Measurements from ENCODE around the gene GUCY1A1.

The GUCY1A1 gene

DNA sequence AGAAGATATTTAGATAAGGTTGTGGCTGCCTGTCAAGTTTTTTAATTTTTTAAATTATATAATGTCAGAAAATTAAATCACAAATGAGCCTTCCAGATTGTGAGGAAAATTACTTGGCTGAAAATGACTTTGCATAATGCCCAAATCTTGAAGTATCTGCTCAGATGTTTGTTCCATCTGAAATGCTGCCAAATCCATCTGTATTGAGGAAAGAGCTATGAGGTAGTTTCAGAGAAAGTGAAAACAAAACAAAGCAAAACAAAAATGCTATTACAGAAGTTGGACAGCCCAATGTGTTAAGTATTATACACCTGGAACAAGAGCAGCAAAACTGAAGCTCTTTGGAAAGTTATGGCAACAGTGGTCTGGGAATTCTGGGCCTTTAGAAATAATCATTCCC is 68.8 kb downstream of the GUCY1A1 start:
- H3K4me3 ChIP-seq (ENCODE audit: low read depth, low read length) = no peak overlapping the region
- TF ChIP-seq, protein P1, sequence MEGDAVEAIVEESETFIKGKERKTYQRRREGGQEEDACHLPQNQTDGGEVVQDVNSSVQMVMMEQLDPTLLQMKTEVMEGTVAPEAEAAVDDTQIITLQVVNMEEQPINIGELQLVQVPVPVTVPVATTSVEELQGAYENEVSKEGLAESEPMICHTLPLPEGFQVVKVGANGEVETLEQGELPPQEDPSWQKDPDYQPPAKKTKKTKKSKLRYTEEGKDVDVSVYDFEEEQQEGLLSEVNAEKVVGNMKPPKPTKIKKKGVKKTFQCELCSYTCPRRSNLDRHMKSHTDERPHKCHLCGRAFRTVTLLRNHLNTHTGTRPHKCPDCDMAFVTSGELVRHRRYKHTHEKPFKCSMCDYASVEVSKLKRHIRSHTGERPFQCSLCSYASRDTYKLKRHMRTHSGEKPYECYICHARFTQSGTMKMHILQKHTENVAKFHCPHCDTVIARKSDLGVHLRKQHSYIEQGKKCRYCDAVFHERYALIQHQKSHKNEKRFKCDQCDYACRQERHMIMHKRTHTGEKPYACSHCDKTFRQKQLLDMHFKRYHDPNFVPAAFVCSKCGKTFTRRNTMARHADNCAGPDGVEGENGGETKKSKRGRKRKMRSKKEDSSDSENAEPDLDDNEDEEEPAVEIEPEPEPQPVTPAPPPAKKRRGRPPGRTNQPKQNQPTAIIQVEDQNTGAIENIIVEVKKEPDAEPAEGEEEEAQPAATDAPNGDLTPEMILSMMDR (IDR thresholded peaks at IDR 0.05; ENCODE audit: low read depth, low read length) = no peak

DNA sequence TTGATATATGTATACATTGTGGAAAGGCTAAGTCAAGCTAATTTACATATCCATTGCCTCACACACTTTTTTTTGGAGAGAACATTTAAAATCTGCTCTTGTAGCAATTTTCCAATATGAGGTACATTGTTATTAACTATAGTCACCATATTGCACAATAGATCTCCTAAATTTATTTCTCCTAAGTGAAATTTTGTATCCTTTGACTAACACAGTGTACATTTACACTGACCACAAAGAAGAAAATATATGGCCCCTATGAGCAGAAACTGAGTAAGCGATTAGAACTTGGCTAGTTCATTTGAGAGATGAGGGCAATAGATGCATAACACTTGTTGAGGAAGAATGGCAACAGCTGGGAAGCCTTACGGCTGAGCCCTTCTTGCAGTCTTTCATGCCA is 71.9 kb downstream of the GUCY1A1 start:
- no peak overlapping the region for H3K4me3 ChIP-seq (ENCODE audit: low read depth, low read length)
- TF ChIP-seq, protein P1 (IDR thresholded peaks at IDR 0.05; ENCODE audit: low read depth, low read length) = no peak

DNA sequence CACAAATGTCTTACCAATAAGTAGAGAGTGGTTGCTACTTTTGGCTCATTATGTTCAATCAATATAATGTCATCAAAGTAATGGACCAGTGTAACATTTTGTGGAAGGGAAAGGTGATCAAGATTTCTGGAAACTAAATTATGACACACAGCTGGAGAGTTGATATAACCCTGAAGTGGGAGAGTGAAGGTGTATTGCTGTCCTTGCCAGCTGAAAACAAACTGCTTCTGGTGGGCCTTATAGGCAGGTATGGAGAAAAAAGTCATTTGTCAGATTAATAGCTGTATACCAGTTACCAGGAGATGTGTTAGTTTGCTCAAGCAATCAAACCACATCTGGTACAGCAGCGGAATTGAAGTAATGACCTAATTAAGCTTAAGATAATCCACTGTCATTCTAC is 74.9 kb downstream of the GUCY1A1 start:
- TF ChIP-seq, protein P1 (IDR thresholded peaks at IDR 0.05; ENCODE audit: low read depth, low read length) = no peak
- H3K4me3 ChIP-seq (ENCODE audit: low read depth, low read length) = no peak overlapping the region

DNA sequence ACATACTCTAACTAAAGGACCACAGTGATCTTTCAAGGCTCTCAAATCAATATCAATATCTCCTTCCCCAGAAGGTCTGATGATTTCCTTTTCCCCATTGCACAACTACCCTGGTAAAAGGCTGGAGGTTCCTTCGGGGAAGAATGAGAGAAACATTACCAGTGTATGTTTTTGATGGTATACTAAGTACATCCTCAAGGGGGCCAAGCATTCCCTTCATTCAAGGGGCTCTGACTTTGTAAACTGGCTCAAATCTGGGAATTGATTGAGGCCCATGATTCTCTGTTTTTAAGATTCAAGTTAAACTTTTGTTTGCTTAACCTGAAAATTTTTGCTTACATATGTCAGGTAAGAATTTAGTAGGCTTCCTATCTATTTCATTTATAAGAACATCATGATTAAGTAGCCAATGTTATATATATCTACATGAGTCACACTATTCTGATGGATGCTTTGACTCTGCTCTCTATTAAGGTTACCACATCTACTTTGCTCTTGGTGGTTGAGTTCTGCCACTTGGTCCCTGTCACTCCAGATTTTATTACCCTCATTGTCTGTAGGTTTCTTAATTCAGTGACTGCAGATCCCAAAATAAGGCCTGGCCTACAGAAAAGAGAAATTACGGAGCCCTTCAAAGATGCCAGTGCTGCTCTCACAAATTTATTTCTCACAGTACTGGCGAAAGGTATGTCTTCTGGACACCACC is 75.8 kb downstream of the GUCY1A1 start:
- no peak overlapping the region for H3K4me3 ChIP-seq (ENCODE audit: low read depth, low read length)
- TF ChIP-seq, protein P1 (IDR thresholded peaks at IDR 0.05; ENCODE audit: low read depth, low read length) = no peak

DNA sequence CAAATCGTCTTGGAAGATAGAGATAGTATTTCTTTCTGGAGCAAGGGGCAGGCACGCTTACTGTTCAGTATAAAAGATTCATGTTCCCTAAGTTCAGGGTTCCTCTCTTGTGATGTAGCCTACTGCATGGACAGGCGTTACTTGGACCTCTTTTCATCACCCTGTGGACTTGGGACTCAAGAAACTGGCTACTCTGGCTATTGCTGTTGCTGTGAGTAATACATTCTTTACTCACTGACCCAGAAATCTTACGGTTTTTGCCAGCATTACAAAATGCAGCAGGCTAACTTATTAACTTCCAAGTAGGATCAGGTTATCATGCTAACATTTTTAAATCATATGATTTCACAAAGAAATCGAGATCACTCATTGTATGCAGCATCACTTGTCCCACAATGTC is 79.3 kb downstream of the GUCY1A1 start:
- TF ChIP-seq, protein P1 (IDR thresholded peaks at IDR 0.05; ENCODE audit: low read depth, low read length) = no peak

DNA sequence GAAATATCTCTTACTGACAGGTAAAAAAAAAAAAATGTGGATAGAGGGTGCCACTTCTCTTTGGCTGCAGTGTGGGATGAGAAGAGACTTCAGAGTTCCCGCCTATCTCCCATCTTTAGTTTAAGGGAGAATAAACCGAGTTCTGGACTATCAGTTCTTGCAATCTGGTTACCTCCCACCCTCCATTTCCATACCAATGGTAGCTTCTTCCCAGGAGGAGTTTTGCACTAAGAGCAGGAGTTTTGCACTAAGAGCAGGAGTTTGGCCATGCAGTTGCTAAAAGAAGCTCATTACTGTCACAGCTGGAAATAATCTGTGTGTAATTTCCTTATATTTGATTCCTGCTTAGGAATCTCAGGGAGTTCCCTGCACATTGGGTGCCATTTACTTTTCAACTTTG is 81.4 kb downstream of the GUCY1A1 start:
- TF ChIP-seq, protein P1 (IDR thresholded peaks at IDR 0.05; ENCODE audit: low read depth, low read length) = no peak
- no peak overlapping the region for H3K4me3 ChIP-seq (ENCODE audit: low read depth, low read length)

More for the DNA sequence above, 79.3 kb downstream of the GUCY1A1 start:
- no peak overlapping the region for H3K4me3 ChIP-seq (ENCODE audit: low read depth, low read length)

DNA sequence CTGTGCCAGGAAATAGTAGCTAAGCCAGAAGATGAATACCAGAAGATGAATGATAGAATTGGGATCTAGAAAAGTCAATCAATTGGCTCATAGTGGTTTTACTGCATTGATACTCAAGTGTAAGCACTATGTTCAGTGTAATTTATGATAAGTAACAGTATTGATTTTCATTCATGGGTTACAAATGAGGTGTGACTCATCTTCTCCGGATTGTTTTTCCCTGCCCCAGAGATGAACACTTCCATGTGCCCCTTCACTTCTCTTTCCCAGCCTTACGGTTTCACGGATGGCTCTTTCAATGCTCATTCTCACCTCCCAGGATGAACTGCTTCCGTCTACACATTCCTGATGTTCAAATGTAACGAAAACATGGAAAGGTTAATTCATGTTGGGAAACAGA is 82.4 kb downstream of the GUCY1A1 start:
- H3K4me3 ChIP-seq (ENCODE audit: low read depth, low read length) = no peak overlapping the region
- TF ChIP-seq, protein P1 (IDR thresholded peaks at IDR 0.05; ENCODE audit: low read depth, low read length) = no peak

All from WI38 (cell line).